Spinal cord (tissue), 10 donors: ENCODE measurements around the gene OSBPL10. TPM values are rescaled to one million over a fixed set of nuclear protein-coding genes. Genes with fewer than 3 reads are reported as not detected.

ENCODE experiments used
- DNase-seq, 6 donors: peaks; one replicate each; pipeline versions ENCODE4 v3.0.0 to v3.0.0-alpha.2; 2013 to 2015; ENCODE audit warnings: low spot score in 6 of 6, low read depth in 4 of 6
- H3K27ac ChIP-seq: one replicate; pipeline ENCODE4 v1.5.1; 2013; ENCODE audit warnings: low read depth, low read length, control low read depth
- H3K27me3 ChIP-seq: one replicate; pipeline ENCODE4 v1.6.1; 2013; ENCODE audit warnings: low read length; ENCODE audit not compliant: control insufficient read depth, insufficient read depth
- H3K36me3 ChIP-seq: one replicate; pipeline ENCODE4 v1.6.1; 2013; ENCODE audit warnings: low read length; ENCODE audit not compliant: control insufficient read depth, insufficient read depth
- H3K4me1 ChIP-seq: one replicate; pipeline ENCODE4 v1.6.1; 2013; ENCODE audit warnings: low read length; ENCODE audit not compliant: control insufficient read depth, insufficient read depth
- H3K4me3 ChIP-seq: one replicate; pipeline ENCODE4 v1.5.1; 2013; ENCODE audit warnings: low read depth, low read length, control low read depth
- H3K9me3 ChIP-seq: one replicate; pipeline ENCODE4 v1.6.1; 2013; ENCODE audit warnings: low read length; ENCODE audit not compliant: control insufficient read depth, insufficient read depth
- WGBS: methylation state at CpG from one replicate; pipeline ENCODE4 v1.1.5; 2013; ENCODE audit warnings: missing lambda C conversion rate; ENCODE audit not compliant: insufficient coverage; 5-methylcytosine and 5-hydroxymethylcytosine counted together
- polyA plus RNA-seq, 2 donors: library from polyadenylated mRNA; unstranded; fragments of 120-200 nt; gene quantifications; one replicate each; pipeline ENCODE4 v1.2.1, GENCODE V29; 2013; ENCODE audit not compliant: insufficient read length in 2 of 2
- total RNA-seq, 2 donors: library from RNA; depleted of rRNA in 1 of 2; stranded (reverse); fragments of 120-200 nt in 1 of 2; fragments of >200 nt in 1 of 2; gene quantifications; one replicate each; pipeline versions ENCODE4 v1.2.3 to v1.2.4, GENCODE V29; 2013 to 2014
- donor health status: healthy.

The OSBPL10 gene
- total and polyA plus RNA-seq, 4 donors, result 6.2 to 10.5 (median 7.1) TPM

GRCh38 chr3:31673950-31674349 is 307.1 kb downstream of the OSBPL10 start:
- Histone ChIP-seq H3K36me3 (no peaks in the 10 kb centered on the region), H3K4me3 (no peak overlapping the region), H3K27ac (no peak overlapping the region), H3K9me3 (no peaks in the 10 kb centered on the region), H3K27me3 (no peaks in the 10 kb centered on the region), H3K4me1 (peaks cover 7% of the 10 kb centered on the region)
- WGBS, result 100% methylated on average over 1 of the region's 1 CpG
- DNase-seq, result no peak

- no peak overlapping the region for H3K4me3 ChIP-seq
- DNase-seq, result no peak
- no peaks in the 10 kb centered on the region for H3K36me3 ChIP-seq
- H3K27ac ChIP-seq, result no peak overlapping the region
- no peaks in the 10 kb centered on the region for H3K9me3 ChIP-seq
- H3K27me3 ChIP-seq, result no peaks in the 10 kb centered on the region
- no peaks in the 10 kb centered on the region for H3K4me1 ChIP-seq
- WGBS, result 100% methylated on average over 2 of the region's 6 CpGs
Observed at GRCh38 chr3:31671976-31672375, 309.1 kb downstream of the OSBPL10 start.

- 91% methylated on average over 2 of the region's 2 CpGs for WGBS
- no peaks in the 10 kb centered on the region for H3K27me3 ChIP-seq
- no peaks in the 10 kb centered on the region for H3K4me1 ChIP-seq
- no peaks in the 10 kb centered on the region for H3K9me3 ChIP-seq
- H3K27ac ChIP-seq, result no peak overlapping the region
- no peak overlapping the region for H3K4me3 ChIP-seq
- no peak for DNase-seq
- no peaks in the 10 kb centered on the region for H3K36me3 ChIP-seq
Observed at GRCh38 chr3:31671451-31671850, 309.6 kb downstream of the OSBPL10 start.

- no peak for DNase-seq
- H3K4me3 ChIP-seq, result no peak overlapping the region
- H3K27ac ChIP-seq, result no peak overlapping the region
- WGBS, result 95% methylated on average over 5 of the region's 9 CpGs
- no peaks in the 10 kb centered on the region for H3K9me3 ChIP-seq
- H3K27me3 ChIP-seq, result no peaks in the 10 kb centered on the region
- H3K36me3 ChIP-seq, result no peaks in the 10 kb centered on the region
- no peaks in the 10 kb centered on the region for H3K4me1 ChIP-seq
Observed at GRCh38 chr3:31670722-31671121, 310.3 kb downstream of the OSBPL10 start.

DNA sequence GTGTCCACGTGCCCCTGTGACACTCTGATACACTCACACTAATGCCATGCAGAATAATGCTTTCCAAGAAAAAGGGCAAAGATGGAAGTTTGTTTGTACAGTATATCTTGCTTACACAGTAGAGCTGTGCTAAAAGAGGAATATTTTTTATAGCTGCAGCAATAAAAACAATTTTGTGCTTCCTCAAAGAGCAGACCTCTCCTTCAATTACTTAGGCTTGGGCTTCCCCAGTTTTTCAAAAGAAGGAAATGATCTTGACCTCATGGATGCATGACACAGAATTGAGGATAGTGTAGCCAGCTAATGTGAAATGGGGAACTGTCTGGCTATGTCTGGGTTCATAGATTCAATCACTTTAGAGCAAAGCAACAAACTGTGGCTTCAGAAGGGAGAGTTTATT is 310.9 kb downstream of the OSBPL10 start:
- Histone ChIP-seq H3K36me3 (no peaks in the 10 kb centered on the region), H3K4me3 (no peak overlapping the region), H3K27me3 (no peaks in the 10 kb centered on the region), H3K4me1 (no peaks in the 10 kb centered on the region), H3K27ac (no peak overlapping the region), H3K9me3 (no peaks in the 10 kb centered on the region)
- no peak for DNase-seq
- WGBS, result no CpG with 5 or more reads among the region's 1 CpG

GRCh38 chr3:31668242-31668641 is 312.8 kb downstream of the OSBPL10 start:
- Histone ChIP-seq H3K4me3 (no peak overlapping the region), H3K9me3 (no peaks in the 10 kb centered on the region), H3K36me3 (no peaks in the 10 kb centered on the region), H3K4me1 (no peaks in the 10 kb centered on the region), H3K27ac (no peak overlapping the region), H3K27me3 (no peaks in the 10 kb centered on the region)
- WGBS, result 85% methylated on average over 3 of the region's 4 CpGs
- no peak for DNase-seq

- DNase-seq, result no peak
- Histone ChIP-seq H3K4me1 (no peaks in the 10 kb centered on the region), H3K9me3 (no peaks in the 10 kb centered on the region), H3K4me3 (no peak overlapping the region), H3K36me3 (no peaks in the 10 kb centered on the region), H3K27ac (no peak overlapping the region), H3K27me3 (no peaks in the 10 kb centered on the region)
- WGBS, result no CpG with 5 or more reads among the region's 1 CpG
Observed at GRCh38 chr3:31667582-31667981, 313.5 kb downstream of the OSBPL10 start.

DNA sequence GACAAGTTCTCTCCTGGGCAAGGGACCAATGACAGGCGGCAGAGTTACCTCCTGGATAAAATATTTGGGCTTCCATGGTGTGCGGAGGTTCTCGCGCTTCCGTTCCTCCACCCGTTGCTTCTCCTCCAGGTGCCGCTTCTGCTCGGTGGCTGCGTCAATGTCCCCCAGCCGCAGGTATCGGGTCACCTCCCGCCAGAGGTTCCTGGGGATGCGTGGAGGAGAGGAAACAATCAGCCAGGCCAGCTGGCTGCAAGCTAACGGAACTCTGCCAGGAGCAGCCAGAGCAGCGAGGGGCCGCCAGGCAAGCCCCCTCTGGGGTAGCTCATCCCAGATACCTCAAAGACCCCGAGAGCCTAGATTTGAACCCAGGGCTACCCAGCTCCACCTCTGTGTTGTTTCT is 317.0 kb downstream of the OSBPL10 start:
- no peak overlapping the region for H3K4me3 ChIP-seq
- peaks cover 3% of the 10 kb centered on the region for H3K4me1 ChIP-seq
- DNase-seq, result no peak
- no peaks in the 10 kb centered on the region for H3K36me3 ChIP-seq
- 95% methylated on average over 16 of the region's 17 CpGs for WGBS
- no peaks in the 10 kb centered on the region for H3K27me3 ChIP-seq
- no peak overlapping the region for H3K27ac ChIP-seq
- H3K9me3 ChIP-seq, result no peaks in the 10 kb centered on the region

GRCh38 chr3:31661993-31662670 is 318.9 kb downstream of the OSBPL10 start:
- peaks cover 3% of the 10 kb centered on the region for H3K4me1 ChIP-seq
- H3K4me3 ChIP-seq, result no peak overlapping the region
- no peaks in the 10 kb centered on the region for H3K36me3 ChIP-seq
- H3K27me3 ChIP-seq, result no peaks in the 10 kb centered on the region
- 35% methylated on average over 4 of the region's 5 CpGs for WGBS
- DNase-seq, result no peak
- H3K9me3 ChIP-seq, result no peaks in the 10 kb centered on the region
- no peak overlapping the region for H3K27ac ChIP-seq

- Histone ChIP-seq H3K27me3 (no peaks in the 10 kb centered on the region), H3K9me3 (no peaks in the 10 kb centered on the region), H3K4me3 (no peak overlapping the region), H3K36me3 (no peaks in the 10 kb centered on the region), H3K4me1 (peaks cover 3% of the 10 kb centered on the region), H3K27ac (no peak overlapping the region)
- 94% methylated on average over 2 of the region's 5 CpGs for WGBS
- DNase-seq, result no peak
Observed at GRCh38 chr3:31661286-31661685, 319.8 kb downstream of the OSBPL10 start.
